Neuron (in vitro differentiated cells): ENCODE measurements around the gene NEUROD6.

Source experiments
- H2AFZ ChIP-seq: one replicate; pipeline ENCODE4 v1.6.1; 2013; ENCODE audit warnings: low read depth, mild to moderate bottlenecking, inconsistent platforms, low read length, moderate library complexity
- H3K27me3 ChIP-seq: one replicate; pipeline ENCODE4 v1.6.1; 2013; ENCODE audit warnings: low read length; ENCODE audit not compliant: insufficient read depth
- H3K36me3 ChIP-seq: one replicate; pipeline ENCODE4 v1.6.1; 2013; ENCODE audit warnings: low read length; ENCODE audit not compliant: insufficient read depth
- H3K4me1 ChIP-seq: one replicate; pipeline ENCODE4 v1.6.1; 2013; ENCODE audit warnings: low read length; ENCODE audit not compliant: insufficient read depth
- H3K4me3 ChIP-seq: 2 replicates; pipeline ENCODE4 v1.5.1; 2013; ENCODE audit warnings: mild to moderate bottlenecking, low read length, moderate library complexity
- H3K9me3 ChIP-seq: one replicate; pipeline ENCODE4 v1.6.1; 2013; ENCODE audit warnings: low read length

NEUROD6 gene

DNA sequence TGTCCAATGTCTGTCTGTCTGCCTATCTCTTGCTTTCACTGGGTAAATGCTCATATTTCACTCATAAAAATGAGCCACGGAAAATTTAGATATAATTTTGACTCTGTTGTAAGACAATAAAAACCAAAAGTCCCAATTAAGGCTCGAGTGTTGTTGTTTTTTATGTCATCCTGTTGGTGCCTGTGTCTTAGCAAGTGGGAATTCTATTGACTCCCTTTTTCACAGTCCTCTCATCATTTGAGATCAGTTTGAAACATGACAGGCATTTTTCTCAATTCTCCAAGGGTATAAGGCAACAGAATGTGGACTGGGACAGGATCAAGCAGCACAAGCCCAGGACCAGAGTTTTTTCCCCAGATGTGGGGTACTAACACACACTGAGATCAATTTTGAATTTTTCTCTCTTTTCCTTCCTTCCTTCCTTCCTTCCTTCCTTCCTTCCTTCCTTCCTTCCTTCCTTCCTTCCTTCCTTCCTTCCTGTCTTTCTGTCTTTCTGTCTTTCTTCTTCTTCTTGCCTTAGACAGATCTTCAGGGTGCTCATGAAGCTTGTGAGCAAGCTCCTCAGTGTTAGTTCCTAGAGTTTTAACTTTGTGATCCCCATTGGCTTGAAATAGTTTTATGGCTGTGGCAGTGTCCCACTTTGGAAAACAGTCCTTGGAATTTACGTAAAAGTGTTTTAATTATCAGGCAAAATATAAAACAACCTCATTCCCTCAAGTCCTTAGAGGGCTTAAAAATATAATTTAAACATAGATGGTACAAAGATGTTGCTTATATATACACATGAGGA lies 3.2 kb upstream of the NEUROD6 start:
- Histone ChIP-seq H3K27me3 (no peaks in the 10 kb centered on the region), H3K4me1 (no peaks in the 10 kb centered on the region), H3K36me3 (no peaks in the 10 kb centered on the region), H3K9me3 (no peaks in the 10 kb centered on the region), H2AFZ (no peak overlapping the region), H3K4me3 (no peak overlapping the region)

- no peaks in the 10 kb centered on the region for H3K36me3 ChIP-seq
- no peaks in the 10 kb centered on the region for H3K4me1 ChIP-seq
- no peak overlapping the region for H2AFZ ChIP-seq
- H3K27me3 ChIP-seq, result peaks cover 17% of the 10 kb centered on the region
- H3K9me3 ChIP-seq, result no peaks in the 10 kb centered on the region
- no peak overlapping the region for H3K4me3 ChIP-seq
Measured at GRCh38 chr7:31341141-31341540, 615 bp upstream of the NEUROD6 start.

DNA sequence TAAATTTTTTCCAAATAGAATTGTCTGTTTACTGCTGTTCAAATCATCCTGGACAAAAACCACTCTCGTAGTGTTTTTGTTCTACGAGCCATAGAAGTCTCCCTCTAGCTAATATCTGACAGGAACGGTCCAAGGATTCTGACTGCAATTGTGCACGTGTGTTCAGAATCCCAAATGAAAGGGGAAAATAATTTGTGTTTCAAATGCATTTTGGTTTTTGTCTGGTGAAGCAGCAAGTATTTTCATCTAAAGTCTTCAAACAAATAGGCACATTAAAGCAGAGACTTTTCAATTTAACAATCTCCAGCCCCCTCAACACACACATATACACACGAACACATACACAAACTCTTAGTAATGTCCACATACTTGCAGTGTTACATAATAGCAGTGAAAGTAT lies 475 bp downstream of the NEUROD6 start:
- H3K36me3 ChIP-seq, result no peaks in the 10 kb centered on the region
- peaks cover 28% of the 10 kb centered on the region for H3K27me3 ChIP-seq
- H2AFZ ChIP-seq, result no peak overlapping the region
- no peaks in the 10 kb centered on the region for H3K9me3 ChIP-seq
- H3K4me1 ChIP-seq, result no peaks in the 10 kb centered on the region
- no peak overlapping the region for H3K4me3 ChIP-seq

GRCh38 chr7:31338706-31339105 lies 1.8 kb downstream of the NEUROD6 start:
- no peaks in the 10 kb centered on the region for H3K36me3 ChIP-seq
- H3K9me3 ChIP-seq, result no peaks in the 10 kb centered on the region
- no peak overlapping the region for H2AFZ ChIP-seq
- H3K4me1 ChIP-seq, result no peaks in the 10 kb centered on the region
- peaks cover 28% of the 10 kb centered on the region for H3K27me3 ChIP-seq
- no peak overlapping the region for H3K4me3 ChIP-seq

DNA sequence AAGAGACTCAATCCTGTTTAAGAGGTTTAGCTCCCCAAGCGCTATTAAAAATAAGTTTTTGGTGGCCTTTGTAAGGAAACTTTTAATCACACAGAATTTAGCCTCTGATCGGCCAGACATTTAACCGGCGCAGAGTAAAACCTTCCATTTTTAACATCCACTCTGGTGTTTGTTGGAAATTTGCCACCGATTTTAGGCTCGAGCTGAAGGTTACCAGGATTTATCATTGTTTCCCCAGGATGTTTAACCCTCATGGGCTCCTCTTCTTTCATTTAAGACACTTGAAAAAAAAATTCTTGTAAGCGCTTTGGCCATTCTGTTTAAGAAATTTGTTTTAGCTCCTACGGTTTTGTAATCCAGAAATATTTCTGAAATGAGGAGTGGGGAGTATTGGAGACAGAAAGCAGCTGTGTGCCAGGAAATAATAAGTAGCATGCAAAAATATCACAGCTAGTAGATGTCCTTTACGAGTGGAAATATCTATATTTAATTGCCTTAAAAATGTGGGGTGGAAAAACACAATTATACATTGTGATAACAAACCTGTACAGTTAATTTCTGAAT lies 3.4 kb downstream of the NEUROD6 start:
- Histone ChIP-seq H3K4me1 (no peaks in the 10 kb centered on the region), H2AFZ (no peak overlapping the region), H3K36me3 (no peaks in the 10 kb centered on the region), H3K4me3 (no peak overlapping the region), H3K27me3 (peaks cover 28% of the 10 kb centered on the region), H3K9me3 (no peaks in the 10 kb centered on the region)

DNA sequence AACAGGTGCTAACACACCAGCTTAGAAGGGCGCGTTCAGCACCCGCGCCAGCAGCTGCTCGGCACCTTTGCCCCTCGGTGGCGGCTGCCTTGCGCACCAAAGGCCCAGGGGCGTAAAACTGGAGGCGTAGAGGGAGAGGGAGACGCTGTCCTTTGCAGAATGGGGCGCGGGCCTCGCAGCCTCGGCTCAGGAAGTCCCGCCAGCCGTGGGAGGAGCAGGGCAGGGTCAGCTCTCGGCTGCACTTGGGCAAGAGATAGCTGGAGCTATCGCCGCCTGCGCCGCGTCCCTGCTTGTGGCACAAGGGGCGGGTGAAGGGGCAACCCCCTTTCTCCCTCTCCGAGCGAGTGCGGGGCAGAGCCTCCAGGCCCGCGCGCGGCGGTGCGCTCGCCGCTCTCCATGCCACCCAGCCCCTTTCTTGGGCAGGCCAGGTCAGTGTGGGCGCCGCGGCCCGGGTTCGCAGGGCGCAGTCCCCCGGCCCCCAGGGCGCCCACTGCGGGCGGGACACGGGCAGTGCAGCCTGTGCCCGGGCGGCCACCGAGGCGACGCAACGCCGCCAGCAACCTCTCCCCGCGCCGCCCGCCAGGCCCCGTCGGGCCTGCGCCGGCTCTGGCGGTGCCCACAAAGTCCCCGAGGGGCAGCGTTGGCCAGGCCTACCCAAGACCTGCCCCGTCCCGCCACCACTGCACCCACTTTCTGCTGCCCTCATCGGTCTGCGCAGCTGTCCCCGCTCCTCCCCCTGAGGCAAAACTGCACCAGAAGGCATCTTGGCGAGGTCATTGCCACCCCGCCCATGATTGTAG lies 4.1 kb downstream of the NEUROD6 start:
- H3K27me3 ChIP-seq, result peaks cover 28% of the 10 kb centered on the region
- no peak overlapping the region for H3K4me3 ChIP-seq
- peak overlapping the region; percentile 6 for H2AFZ ChIP-seq
- H3K4me1 ChIP-seq, result no peaks in the 10 kb centered on the region
- no peaks in the 10 kb centered on the region for H3K9me3 ChIP-seq
- H3K36me3 ChIP-seq, result no peaks in the 10 kb centered on the region

GRCh38 chr7:31335884-31336201 lies 4.7 kb downstream of the NEUROD6 start:
- peak overlapping the region; percentile 6 for H2AFZ ChIP-seq
- no peak overlapping the region for H3K4me3 ChIP-seq
- H3K36me3 ChIP-seq, result no peaks in the 10 kb centered on the region
- no peaks in the 10 kb centered on the region for H3K9me3 ChIP-seq
- H3K4me1 ChIP-seq, result no peaks in the 10 kb centered on the region
- peaks cover 28% of the 10 kb centered on the region for H3K27me3 ChIP-seq

DNA sequence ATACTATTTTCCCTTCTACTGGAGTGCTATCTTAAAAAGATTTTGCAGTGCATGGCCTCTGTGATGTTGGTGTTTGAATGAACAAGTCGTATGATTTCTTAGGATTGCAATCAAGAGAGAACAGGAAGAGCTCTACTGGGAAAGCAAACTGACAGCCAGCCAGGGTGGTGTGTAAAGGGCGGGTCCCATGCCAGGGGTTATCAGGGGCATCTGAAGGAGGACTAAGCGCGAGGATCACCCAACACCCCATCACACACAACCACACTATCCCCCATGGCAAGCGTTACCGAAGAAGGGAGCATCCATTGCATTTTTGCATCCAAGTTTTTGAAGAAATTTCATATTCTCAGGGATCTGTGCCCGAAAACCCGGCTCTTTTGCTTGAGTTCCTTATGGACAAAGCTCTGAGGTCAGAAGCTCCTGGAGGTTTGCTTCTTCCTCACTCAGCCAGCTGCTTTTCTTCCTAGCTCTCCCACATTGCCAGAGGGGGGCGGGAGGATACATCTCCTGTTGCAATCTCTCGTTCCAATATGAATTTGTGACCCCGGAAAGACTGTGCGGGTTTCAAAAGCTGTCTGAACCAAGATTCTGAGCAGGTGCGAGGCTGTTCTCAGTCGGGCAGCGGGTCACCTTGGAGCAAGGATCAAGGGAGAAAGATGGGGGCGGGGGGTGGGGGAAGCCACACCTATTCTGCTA lies 5.2 kb downstream of the NEUROD6 start:
- Histone ChIP-seq H3K36me3 (no peaks in the 10 kb centered on the region), H3K4me3 (no peak overlapping the region), H2AFZ (no peak overlapping the region), H3K4me1 (no peaks in the 10 kb centered on the region), H3K27me3 (peaks cover 28% of the 10 kb centered on the region), H3K9me3 (no peaks in the 10 kb centered on the region)

DNA sequence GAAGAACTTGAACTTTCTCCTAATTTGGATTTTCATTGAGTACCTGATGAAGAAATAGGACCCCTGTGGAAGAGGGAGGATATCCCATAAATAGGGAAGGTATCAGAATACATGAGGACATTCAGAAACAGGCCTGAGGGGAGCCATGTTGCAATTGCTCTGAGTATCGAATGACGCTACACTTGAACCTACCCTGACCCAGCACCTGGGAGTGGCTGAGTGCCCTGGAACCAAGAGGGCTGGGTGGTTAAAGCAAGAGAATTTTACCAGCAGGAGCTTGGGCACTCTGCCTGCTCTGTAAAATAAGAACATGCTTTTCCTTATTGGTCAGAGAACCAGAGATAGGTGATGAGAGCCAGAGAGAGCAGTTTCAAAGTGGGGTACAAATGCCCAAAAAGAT lies 7.2 kb downstream of the NEUROD6 start:
- no peak overlapping the region for H3K4me3 ChIP-seq
- H3K27me3 ChIP-seq, result peaks cover 27% of the 10 kb centered on the region
- no peak overlapping the region for H2AFZ ChIP-seq
- H3K4me1 ChIP-seq, result no peaks in the 10 kb centered on the region
- no peaks in the 10 kb centered on the region for H3K36me3 ChIP-seq
- no peaks in the 10 kb centered on the region for H3K9me3 ChIP-seq

GRCh38 chr7:31327071-31327470 lies 13.5 kb downstream of the NEUROD6 start:
- no peaks in the 10 kb centered on the region for H3K9me3 ChIP-seq
- H3K36me3 ChIP-seq, result no peaks in the 10 kb centered on the region
- H3K4me1 ChIP-seq, result no peaks in the 10 kb centered on the region
- no peak overlapping the region for H2AFZ ChIP-seq
- H3K4me3 ChIP-seq, result no peak overlapping the region
- no peaks in the 10 kb centered on the region for H3K27me3 ChIP-seq

DNA sequence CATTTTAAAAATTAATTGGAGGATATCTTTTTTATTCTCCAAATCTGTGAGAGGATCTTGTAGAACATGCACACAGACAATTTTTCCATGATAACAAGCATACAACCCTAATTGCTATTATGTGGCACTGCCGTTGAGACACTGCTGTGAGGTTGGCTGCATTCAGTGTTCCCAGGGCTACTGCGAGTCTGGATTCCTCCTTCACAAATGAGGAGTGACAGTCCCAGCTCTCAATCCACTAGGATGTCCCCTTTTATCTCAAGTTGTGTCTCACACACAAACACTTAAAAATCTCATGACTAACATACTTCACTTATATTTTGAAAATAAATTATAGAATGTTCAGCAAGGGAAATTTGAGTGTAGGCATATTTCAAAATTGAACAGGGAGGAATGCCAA lies 14.1 kb downstream of the NEUROD6 start:
- H3K4me3 ChIP-seq, result no peak overlapping the region
- H3K27me3 ChIP-seq, result no peaks in the 10 kb centered on the region
- H3K9me3 ChIP-seq, result no peaks in the 10 kb centered on the region
- no peaks in the 10 kb centered on the region for H3K36me3 ChIP-seq
- H3K4me1 ChIP-seq, result no peaks in the 10 kb centered on the region
- no peak overlapping the region for H2AFZ ChIP-seq

- no peaks in the 10 kb centered on the region for H3K9me3 ChIP-seq
- no peaks in the 10 kb centered on the region for H3K4me1 ChIP-seq
- H2AFZ ChIP-seq, result no peak overlapping the region
- no peak overlapping the region for H3K4me3 ChIP-seq
- no peaks in the 10 kb centered on the region for H3K36me3 ChIP-seq
- no peaks in the 10 kb centered on the region for H3K27me3 ChIP-seq
Measured at GRCh38 chr7:31323101-31323500, 17.4 kb downstream of the NEUROD6 start.

DNA sequence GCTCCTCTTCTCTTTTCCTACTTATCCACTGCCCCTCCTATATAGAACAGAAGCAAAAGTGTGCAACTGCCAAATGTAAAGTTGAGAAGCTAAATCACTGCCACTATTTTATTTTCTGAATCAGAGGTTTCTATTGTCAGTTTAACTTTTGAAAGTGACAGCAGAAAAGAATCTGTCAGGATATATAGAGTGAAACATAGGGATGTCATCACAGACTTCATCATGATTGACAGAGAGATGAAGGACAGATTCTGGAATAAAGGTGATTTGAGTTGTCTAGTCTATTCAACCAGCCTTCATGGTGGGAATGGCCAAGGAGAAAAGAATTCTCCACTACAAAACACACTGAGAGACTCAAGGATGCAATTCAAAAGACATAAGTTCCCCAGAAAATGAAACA lies 19.9 kb downstream of the NEUROD6 start:
- Histone ChIP-seq H3K36me3 (no peaks in the 10 kb centered on the region), H3K9me3 (no peaks in the 10 kb centered on the region), H3K27me3 (no peaks in the 10 kb centered on the region), H3K4me1 (no peaks in the 10 kb centered on the region), H3K4me3 (no peak overlapping the region), H2AFZ (no peak overlapping the region)
